ENCODE results near the gene DNAJC5. TPM values are rescaled to one million over a fixed set of nuclear protein-coding genes. Genes with fewer than 3 reads are reported as not detected.
A peak's percentile ranks its signal among the peaks of the same experiment; 100 is the strongest.

DNAJC5 gene
- total RNA-seq, 3 donors from 2014 or later = 31.1 to 37.9 (median 37.0) TPM

DNA sequence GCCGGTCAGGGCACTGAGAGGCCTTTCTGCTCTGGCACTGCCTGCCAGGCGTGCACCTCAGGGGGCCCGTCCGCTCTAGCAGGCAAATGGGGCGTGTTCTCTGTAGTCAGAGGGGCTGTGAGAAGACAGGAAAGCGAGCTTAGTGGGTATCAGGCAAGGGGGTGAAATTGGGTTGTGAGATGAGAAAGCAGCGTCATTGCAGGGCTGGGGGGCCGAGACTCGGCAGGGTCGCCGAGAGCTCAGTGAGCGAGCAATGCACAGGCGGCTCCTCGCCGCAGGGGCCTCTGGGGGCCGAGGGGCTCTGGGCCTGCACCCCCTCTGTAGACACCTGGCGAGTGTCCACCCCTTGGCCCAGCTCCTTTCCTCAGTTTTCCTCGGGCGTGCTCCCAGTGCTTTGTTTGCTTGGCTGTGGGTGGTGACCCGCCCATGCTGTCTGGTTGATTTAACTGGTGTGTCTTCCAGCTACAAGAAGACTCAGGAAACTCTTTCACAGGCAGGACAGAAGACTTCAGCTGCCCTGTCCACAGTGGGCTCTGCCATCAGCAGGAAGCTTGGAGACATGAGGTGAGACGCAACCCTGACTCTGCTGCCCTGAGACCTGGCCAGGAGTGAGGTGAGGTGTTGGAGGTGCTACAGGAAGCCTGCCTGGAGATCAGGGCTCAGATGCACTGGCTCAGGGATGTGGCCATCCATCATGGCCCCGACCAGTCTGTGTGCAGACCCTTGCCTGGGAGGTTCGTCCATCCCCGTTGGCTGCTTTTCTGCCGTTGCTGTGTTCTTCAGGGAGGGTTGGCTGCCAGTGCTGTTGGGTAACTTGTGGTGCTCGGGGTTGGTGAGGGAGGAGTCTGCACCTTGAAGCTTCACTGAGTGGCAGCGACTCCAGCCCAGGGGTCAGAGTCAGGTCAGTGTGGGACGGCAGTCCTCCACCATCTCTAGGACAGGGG is 12.4 kb upstream of the DNAJC5 start:
- DNase-seq (ENCODE audit: low spot score in 2 of 2) = no peak
- Histone ChIP-seq H3K27me3 (no peaks in the 10 kb centered on the region), H3K9me3 (no peaks in the 10 kb centered on the region), H3K27ac (no peak overlapping the region), H3K4me1 (no peaks in the 10 kb centered on the region), H3K4me3 (no peak overlapping the region), H3K36me3 (peaks cover 4% of the 10 kb centered on the region)
- TF ChIP-seq POLR2A (IDR thresholded peaks at IDR 0.05) (no peak), POLR2AphosphoS5 (IDR thresholded peaks at IDR 0.05) (no peak)
- TF ChIP-seq, protein P1, sequence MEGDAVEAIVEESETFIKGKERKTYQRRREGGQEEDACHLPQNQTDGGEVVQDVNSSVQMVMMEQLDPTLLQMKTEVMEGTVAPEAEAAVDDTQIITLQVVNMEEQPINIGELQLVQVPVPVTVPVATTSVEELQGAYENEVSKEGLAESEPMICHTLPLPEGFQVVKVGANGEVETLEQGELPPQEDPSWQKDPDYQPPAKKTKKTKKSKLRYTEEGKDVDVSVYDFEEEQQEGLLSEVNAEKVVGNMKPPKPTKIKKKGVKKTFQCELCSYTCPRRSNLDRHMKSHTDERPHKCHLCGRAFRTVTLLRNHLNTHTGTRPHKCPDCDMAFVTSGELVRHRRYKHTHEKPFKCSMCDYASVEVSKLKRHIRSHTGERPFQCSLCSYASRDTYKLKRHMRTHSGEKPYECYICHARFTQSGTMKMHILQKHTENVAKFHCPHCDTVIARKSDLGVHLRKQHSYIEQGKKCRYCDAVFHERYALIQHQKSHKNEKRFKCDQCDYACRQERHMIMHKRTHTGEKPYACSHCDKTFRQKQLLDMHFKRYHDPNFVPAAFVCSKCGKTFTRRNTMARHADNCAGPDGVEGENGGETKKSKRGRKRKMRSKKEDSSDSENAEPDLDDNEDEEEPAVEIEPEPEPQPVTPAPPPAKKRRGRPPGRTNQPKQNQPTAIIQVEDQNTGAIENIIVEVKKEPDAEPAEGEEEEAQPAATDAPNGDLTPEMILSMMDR (IDR thresholded peaks at IDR 0.05) = no peak
- intact Hi-C loops (cut with DNase I; ENCODE audit: low total_unique reads) = no loop called here

DNA sequence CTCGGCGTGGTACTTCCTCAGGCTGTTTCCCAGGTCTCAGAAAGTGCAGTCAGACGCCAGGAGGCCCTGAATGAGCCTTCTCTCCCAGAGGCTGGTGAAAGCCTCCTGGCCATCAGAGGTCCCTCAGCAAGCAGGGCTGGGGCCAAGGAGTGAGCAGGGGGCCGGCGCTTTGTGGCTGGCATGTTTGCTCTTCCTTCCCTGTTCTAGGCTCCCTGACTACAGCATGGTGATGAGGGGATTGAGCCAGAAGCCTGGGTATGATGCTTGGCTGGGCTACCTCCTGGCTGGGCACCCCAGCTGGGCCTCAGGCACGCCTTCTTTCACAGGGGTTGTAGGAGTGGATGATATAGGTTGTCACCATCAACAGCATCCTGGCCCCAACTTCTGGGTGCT is 11.7 kb upstream of the DNAJC5 start:
- intact Hi-C loops (cut with DNase I; ENCODE audit: low total_unique reads) = no loop called here

DNA sequence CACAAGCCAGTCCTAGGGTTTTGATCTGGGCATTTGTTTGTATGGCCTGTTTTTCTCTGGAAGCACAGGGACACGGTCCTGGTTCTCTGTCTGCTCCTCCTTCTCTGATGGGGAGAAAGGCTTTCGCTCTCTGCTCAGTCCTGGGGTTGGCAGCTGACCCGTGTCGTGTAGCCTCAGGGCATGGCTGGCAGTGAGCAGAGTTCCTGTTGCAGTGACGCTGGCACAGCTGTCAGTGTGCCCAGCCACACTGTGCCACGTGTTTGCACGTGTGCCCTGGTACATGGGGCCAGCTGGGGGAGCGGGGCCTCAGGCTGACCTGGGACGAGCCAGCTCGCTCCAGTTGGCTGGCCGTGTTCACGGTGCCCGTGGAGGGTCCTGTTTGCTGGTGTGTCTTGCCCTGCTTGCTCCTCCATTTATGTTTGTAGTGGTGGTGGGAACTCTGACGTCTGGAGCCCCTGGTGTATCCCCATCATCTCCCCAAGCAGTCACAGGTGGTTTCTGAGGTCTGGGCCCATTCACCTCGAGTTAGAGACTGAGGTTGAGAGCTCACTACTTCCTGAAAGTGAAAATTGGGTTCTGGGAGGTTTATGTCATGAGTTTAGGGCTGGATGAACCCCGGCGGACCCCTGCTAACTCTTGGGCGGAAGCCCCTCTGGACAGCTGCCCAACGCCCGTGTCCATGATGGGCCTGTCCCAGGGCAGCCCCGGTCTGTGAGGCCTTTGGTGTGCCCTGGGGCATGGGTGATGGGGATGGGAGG is 10.2 kb upstream of the DNAJC5 start:
- peaks cover 4% of the 10 kb centered on the region for H3K36me3 ChIP-seq

More for the DNA sequence above, 11.7 kb upstream of the DNAJC5 start:
- TF ChIP-seq POLR2A (IDR thresholded peaks at IDR 0.05) (no peak), POLR2AphosphoS5 (IDR thresholded peaks at IDR 0.05) (no peak)
- TF ChIP-seq, protein P1 (IDR thresholded peaks at IDR 0.05) = no peak
- Histone ChIP-seq H3K9me3 (no peaks in the 10 kb centered on the region), H3K27ac (no peak overlapping the region), H3K27me3 (no peaks in the 10 kb centered on the region), H3K36me3 (peaks cover 4% of the 10 kb centered on the region), H3K4me3 (no peak overlapping the region), H3K4me1 (no peaks in the 10 kb centered on the region)
- no peak for DNase-seq (ENCODE audit: low spot score in 2 of 2)

DNA sequence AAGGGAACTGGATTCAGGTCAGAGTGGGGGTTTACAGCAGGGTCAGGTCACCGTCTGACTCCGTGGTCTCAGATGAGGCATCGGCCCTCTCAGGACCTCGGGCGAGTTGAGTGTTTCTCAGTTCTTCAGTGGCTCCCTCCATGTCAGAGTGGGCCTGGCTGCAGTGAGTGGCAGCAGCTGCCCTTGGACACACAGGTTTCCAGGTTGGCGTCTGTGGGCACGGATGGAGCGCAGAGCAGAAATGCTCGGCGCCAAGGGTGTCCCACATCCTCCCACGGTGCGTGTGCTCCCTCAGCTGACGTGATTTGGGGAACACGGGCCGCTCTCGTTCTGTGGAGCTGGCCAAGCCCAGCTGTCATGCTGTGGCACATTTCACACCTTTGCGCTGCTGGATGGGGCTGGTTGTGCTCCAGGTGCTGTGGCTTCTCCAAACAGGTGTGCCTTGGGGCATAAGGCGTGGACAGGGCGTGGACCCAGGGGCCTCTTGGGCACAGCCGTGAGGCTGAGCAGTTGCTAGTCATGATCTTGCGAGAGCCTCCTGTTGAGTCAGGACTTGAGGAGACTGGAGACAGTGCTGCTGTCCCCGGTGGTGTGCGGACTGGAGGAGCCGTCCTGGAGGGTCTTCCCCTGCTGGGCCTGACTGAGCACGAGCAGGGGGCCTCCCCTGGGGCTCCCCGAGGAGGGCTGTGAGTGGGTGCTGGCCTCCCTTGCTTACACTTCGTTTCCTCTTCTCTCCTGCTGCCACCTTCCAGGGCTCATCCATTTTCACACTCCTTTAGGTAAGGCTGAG is 9.5 kb upstream of the DNAJC5 start:
- Histone ChIP-seq H3K27me3 (no peaks in the 10 kb centered on the region), H3K4me1 (peaks cover 4 to 10% of the 10 kb centered on the region in 2 donors), H3K4me3 (no peak overlapping the region), H3K27ac (peak overlapping the region; percentile 66 to 68), H3K9me3 (no peaks in the 10 kb centered on the region), H3K36me3 (peaks cover 4% of the 10 kb centered on the region)
- no peak for DNase-seq (ENCODE audit: low spot score in 2 of 2)
- intact Hi-C loops (cut with DNase I; ENCODE audit: low total_unique reads) = no loop called here
- no peak for TF ChIP-seq POLR2AphosphoS5 (IDR thresholded peaks at IDR 0.05)
- TF ChIP-seq, protein P1 (IDR thresholded peaks at IDR 0.05) = no peak
- TF ChIP-seq POLR2A (IDR thresholded peaks at IDR 0.05) = no peak

More for the DNA sequence above, 10.2 kb upstream of the DNAJC5 start:
- peaks cover 0 to 3% of the 10 kb centered on the region in 2 donors for H3K4me1 ChIP-seq
- H3K4me3 ChIP-seq = no peak overlapping the region
- no peak for TF ChIP-seq POLR2A (IDR thresholded peaks at IDR 0.05)
- peak in 2 of 3 donors; percentile 16 to 46 for TF ChIP-seq POLR2AphosphoS5 (IDR thresholded peaks at IDR 0.05)
- no peaks in the 10 kb centered on the region for H3K9me3 ChIP-seq
- intact Hi-C loops (cut with DNase I; ENCODE audit: low total_unique reads) = no loop called here
- H3K27ac ChIP-seq = peak overlapping the region; percentile 66 to 68
- no peaks in the 10 kb centered on the region for H3K27me3 ChIP-seq
- DNase-seq (ENCODE audit: low spot score in 2 of 2) = peak; percentile 78 to 90

DNA sequence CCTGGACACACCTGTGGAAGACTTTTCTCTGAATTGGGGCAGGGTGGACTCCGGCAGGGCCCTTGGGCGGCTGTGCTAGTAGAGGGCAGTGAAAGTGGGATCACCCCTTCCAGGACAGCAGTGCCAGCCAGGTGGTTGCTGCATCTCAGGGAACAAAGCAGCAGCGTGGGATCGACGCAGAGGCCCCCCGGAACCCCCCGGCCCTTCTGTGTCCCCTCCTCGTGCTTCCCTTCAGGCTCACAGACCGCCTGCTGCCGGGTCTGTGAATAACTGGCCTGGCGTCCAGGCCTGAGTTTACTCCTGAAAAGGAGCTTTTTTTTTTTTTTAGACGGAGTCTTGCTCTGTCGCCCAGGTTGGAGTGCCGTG is 8.9 kb upstream of the DNAJC5 start:
- H3K9me3 ChIP-seq = no peaks in the 10 kb centered on the region
- intact Hi-C loops (cut with DNase I; ENCODE audit: low total_unique reads) = no loop called here
- no peak overlapping the region for H3K4me3 ChIP-seq
- H3K36me3 ChIP-seq = peaks cover 4% of the 10 kb centered on the region
- no peaks in the 10 kb centered on the region for H3K27me3 ChIP-seq
- TF ChIP-seq, protein P1 (IDR thresholded peaks at IDR 0.05) = no peak
- no peak for TF ChIP-seq POLR2A (IDR thresholded peaks at IDR 0.05)
- TF ChIP-seq POLR2AphosphoS5 (IDR thresholded peaks at IDR 0.05) = no peak
- H3K27ac ChIP-seq = no peak overlapping the region
- peaks cover 4 to 10% of the 10 kb centered on the region in 2 donors for H3K4me1 ChIP-seq
- DNase-seq (ENCODE audit: low spot score in 2 of 2) = no peak

All from breast epithelium (tissue), 4 donors.